Measurements from ENCODE around the gene DDX3X.
"Not testable (repeated sequence)": the region's sequence is repeated elsewhere in the genome, so short reads cannot be mapped to it uniquely, and the experiment has no call there.

DDX3X gene

DNA sequence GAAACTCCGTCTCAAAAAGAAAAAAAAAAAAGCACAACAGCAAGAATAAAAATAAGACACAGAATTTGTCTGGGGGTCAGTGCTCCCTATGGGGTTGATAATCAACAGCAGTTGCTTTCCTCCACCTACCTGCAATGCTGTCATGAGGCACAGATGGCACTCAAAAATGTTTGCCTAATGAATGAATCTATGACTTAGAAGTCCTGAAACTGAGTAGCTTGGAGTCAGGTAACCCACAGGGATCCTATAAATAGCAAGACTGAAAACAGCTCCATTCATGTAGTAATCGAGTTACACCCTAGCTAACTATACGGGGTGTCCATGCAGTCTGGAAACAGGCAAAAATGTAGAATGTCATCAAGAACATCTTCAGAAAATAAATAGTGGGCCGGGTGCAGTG, 19.8 kb upstream of the DDX3X start:
- Histone ChIP-seq H3K4me1 (no peaks in the 10 kb centered on the region), H3K4me3 (ENCODE audit: low read depth, low read length) (no peak overlapping the region), H3K4me2 (ENCODE audit: low read length) (no peak overlapping the region), H3K36me3 (ENCODE audit: control insufficient read depth, insufficient read depth, low read length) (no peaks in the 10 kb centered on the region), H3K9ac (no peak overlapping the region), H3K79me2 (no peaks in the 10 kb centered on the region), H3K9me3 (ENCODE audit: control insufficient read depth, low read length) (no peaks in the 10 kb centered on the region), H3K27ac (no peak overlapping the region), H2AFZ (no peak overlapping the region), H3K27me3 (ENCODE audit: control insufficient read depth, insufficient read depth, low read length) (no peaks in the 10 kb centered on the region)
- TF ChIP-seq, protein P1, sequence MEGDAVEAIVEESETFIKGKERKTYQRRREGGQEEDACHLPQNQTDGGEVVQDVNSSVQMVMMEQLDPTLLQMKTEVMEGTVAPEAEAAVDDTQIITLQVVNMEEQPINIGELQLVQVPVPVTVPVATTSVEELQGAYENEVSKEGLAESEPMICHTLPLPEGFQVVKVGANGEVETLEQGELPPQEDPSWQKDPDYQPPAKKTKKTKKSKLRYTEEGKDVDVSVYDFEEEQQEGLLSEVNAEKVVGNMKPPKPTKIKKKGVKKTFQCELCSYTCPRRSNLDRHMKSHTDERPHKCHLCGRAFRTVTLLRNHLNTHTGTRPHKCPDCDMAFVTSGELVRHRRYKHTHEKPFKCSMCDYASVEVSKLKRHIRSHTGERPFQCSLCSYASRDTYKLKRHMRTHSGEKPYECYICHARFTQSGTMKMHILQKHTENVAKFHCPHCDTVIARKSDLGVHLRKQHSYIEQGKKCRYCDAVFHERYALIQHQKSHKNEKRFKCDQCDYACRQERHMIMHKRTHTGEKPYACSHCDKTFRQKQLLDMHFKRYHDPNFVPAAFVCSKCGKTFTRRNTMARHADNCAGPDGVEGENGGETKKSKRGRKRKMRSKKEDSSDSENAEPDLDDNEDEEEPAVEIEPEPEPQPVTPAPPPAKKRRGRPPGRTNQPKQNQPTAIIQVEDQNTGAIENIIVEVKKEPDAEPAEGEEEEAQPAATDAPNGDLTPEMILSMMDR (IDR thresholded peaks at IDR 0.05), result no peak

DNA sequence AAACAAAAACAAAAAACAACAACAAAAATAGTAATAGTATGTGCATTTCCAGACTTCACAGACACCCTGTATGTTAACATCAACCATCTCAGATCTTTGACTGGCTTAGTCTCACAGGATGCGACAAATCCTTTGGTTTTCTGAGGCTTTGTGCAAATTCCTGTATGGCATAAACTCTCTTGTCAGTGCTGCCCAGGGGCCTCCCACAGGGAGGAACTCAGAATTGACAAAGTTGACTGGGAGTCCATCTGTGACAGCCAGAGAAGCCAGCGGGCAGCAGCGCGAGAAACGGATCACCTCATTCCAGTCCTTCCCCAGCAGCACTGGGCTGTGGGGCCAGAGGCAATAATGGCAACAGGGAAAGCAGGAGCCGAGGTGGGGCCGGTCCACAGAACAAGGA, 19.1 kb upstream of the DDX3X start:
- Histone ChIP-seq H3K27me3 (ENCODE audit: control insufficient read depth, insufficient read depth, low read length) (no peaks in the 10 kb centered on the region), H3K9ac (no peak overlapping the region), H3K4me1 (no peaks in the 10 kb centered on the region), H2AFZ (no peak overlapping the region), H3K4me3 (ENCODE audit: low read depth, low read length) (no peak overlapping the region), H3K79me2 (no peaks in the 10 kb centered on the region), H3K4me2 (ENCODE audit: low read length) (no peak overlapping the region), H3K9me3 (ENCODE audit: control insufficient read depth, low read length) (no peaks in the 10 kb centered on the region), H3K36me3 (ENCODE audit: control insufficient read depth, insufficient read depth, low read length) (no peaks in the 10 kb centered on the region), H3K27ac (no peak overlapping the region)
- TF ChIP-seq, protein P1 (IDR thresholded peaks at IDR 0.05), result no peak

DNA sequence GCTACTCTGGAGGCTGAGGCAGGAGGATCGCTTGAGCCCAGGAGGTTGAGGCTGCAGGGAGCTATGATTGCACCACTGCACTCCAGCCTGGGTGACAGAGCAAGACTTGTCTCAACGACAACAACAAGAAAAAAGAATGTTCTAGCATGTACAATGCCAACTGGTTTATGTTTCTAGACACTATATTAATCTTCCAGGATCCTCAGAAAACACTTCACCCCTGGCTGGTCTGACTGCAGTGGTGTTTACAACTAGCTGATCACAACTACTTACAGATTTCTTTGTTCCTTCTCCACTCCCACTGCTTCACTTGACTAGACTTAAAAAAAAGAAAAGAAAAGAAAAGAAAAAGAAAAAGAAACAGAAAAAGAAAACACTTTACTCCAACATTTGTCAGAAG, 17.7 kb upstream of the DDX3X start:
- H3K4me3 ChIP-seq (ENCODE audit: low read depth, low read length); H3K9ac ChIP-seq; H3K36me3 ChIP-seq (ENCODE audit: control insufficient read depth, insufficient read depth, low read length); H3K27me3 ChIP-seq (ENCODE audit: control insufficient read depth, insufficient read depth, low read length); H2AFZ ChIP-seq; H3K79me2 ChIP-seq; H3K9me3 ChIP-seq (ENCODE audit: control insufficient read depth, low read length); H3K4me1 ChIP-seq; H3K4me2 ChIP-seq (ENCODE audit: low read length); H3K27ac ChIP-seq: not testable (repeated sequence)

DNA sequence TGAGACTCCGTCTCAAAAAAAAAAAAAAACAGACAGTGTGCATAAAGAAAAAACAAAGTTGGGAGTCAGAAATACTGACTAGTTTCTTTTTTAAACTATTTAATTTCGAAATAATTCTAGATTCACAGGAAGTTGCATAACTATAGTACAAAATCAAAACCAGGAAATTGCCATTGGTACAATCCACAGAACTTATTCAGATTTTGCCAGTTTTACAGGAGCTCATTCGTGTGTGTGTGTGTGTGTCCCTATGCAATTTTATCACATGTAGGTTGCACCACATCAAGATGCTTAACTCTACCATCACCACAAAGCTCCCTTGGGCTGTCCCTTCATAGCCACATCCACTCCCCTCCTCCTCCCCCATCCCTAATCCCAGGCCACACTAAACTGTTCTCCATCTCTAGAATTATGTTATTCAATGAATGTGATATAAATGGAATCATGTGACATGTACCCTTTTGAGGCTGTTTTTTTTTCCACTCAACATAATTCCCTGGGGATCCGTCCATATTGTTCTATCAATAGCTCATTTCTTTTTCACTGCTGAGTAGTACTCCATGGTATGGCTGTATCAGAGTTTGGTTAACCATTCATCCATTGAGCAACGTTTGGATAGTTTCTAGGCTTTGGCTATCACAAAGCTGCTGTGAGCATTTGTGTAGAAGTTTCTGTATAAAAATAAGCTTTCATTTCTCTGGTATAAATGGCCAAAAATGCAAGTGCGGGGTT, 16.3 kb upstream of the DDX3X start:
- no peaks in the 10 kb centered on the region for H3K36me3 ChIP-seq (ENCODE audit: control insufficient read depth, insufficient read depth, low read length)
- H3K9ac ChIP-seq, result no peak overlapping the region
- no peaks in the 10 kb centered on the region for H3K9me3 ChIP-seq (ENCODE audit: control insufficient read depth, low read length)
- no peak overlapping the region for H3K4me3 ChIP-seq (ENCODE audit: low read depth, low read length)
- TF ChIP-seq, protein P1 (IDR thresholded peaks at IDR 0.05), result no peak
- no peak overlapping the region for H3K4me2 ChIP-seq (ENCODE audit: low read length)
- no peaks in the 10 kb centered on the region for H3K27me3 ChIP-seq (ENCODE audit: control insufficient read depth, insufficient read depth, low read length)
- no peaks in the 10 kb centered on the region for H3K79me2 ChIP-seq
- no peak overlapping the region for H2AFZ ChIP-seq
- H3K27ac ChIP-seq, result no peak overlapping the region
- H3K4me1 ChIP-seq, result no peaks in the 10 kb centered on the region

DNA sequence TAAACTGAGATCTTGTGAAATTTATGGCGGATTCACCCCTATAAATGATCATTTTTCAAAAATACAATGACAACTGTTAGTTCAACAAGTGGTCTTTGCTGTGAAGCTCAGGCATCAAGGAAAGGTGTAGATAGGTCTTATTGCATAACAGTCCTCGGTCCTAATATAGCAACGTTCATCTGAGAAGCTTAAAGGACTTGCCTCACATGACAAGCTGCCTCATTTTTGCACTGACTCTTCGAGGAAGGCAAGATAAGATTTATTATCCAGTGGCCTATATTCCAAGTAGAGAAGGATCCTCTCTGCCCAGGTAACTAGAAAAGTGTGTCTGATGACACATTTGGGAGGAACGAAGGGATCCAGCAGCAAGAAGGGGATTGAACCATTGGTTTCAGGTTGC, 13.6 kb upstream of the DDX3X start:
- Histone ChIP-seq H2AFZ (no peak overlapping the region), H3K79me2 (no peaks in the 10 kb centered on the region)
- TF ChIP-seq, protein P1 (IDR thresholded peaks at IDR 0.05), result no peak

More for the DNA sequence above, 13.6 kb upstream of the DDX3X start:
- no peak overlapping the region for H3K27ac ChIP-seq
- no peaks in the 10 kb centered on the region for H3K27me3 ChIP-seq (ENCODE audit: control insufficient read depth, insufficient read depth, low read length)
- no peak overlapping the region for H3K4me3 ChIP-seq (ENCODE audit: low read depth, low read length)
- H3K9ac ChIP-seq, result no peak overlapping the region
- no peaks in the 10 kb centered on the region for H3K9me3 ChIP-seq (ENCODE audit: control insufficient read depth, low read length)
- no peak overlapping the region for H3K4me2 ChIP-seq (ENCODE audit: low read length)
- no peaks in the 10 kb centered on the region for H3K36me3 ChIP-seq (ENCODE audit: control insufficient read depth, insufficient read depth, low read length)
- H3K4me1 ChIP-seq, result no peaks in the 10 kb centered on the region

Data from parathyroid adenoma (tissue), 2 donors.